HEK293 (cell line): ENCODE results near the gene CCBE1.

ENCODE experiments used
- ATF2 ChIP-seq: fragments of 450-650 bp; formaldehyde crosslinking; IDR thresholded peaks from 2 replicates; pipeline ENCODE4 v1.5.1; 2016; ENCODE audit warnings: missing biosample characterization, missing genetic modification characterization, low read depth
- ELK4 ChIP-seq: IDR thresholded peaks from 2 replicates; pipeline ENCODE4 v1.6.1; 2011; ENCODE audit warnings: mild to moderate bottlenecking, low read depth, low read length, borderline replicate concordance
- GLIS2 ChIP-seq: fragments of 450-650 bp; formaldehyde crosslinking; IDR thresholded peaks from 2 replicates; pipeline ENCODE4 v1.5.1; 2016; ENCODE audit warnings: missing biosample characterization, missing genetic modification characterization
- KLF1 ChIP-seq: fragments of 450-650 bp; formaldehyde crosslinking; IDR thresholded peaks from 2 replicates; pipeline ENCODE4 v1.5.1; 2016; ENCODE audit warnings: missing biosample characterization, missing genetic modification characterization
- KLF9 ChIP-seq: fragments of 450-650 bp; formaldehyde crosslinking; IDR thresholded peaks from 2 replicates; pipeline ENCODE4 v1.5.1; 2016; ENCODE audit warnings: missing biosample characterization, missing genetic modification characterization, low read depth
- OSR2 ChIP-seq: fragments of 450-650 bp; formaldehyde crosslinking; IDR thresholded peaks from 2 replicates; pipeline ENCODE4 v1.5.1; 2016; ENCODE audit warnings: missing biosample characterization, missing genetic modification characterization
- PATZ1 ChIP-seq: fragments of 450-650 bp; formaldehyde crosslinking; IDR thresholded peaks from 2 replicates; pipeline ENCODE4 v1.5.1; 2016; ENCODE audit warnings: missing biosample characterization, missing genetic modification characterization
- PRDM2 ChIP-seq: fragments of 450-650 bp; formaldehyde crosslinking; IDR thresholded peaks from 2 replicates; pipeline ENCODE4 v1.5.1; 2016; ENCODE audit warnings: missing biosample characterization, missing genetic modification characterization, borderline replicate concordance
- RBAK ChIP-seq: fragments of 450-650 bp; formaldehyde crosslinking; IDR thresholded peaks from 2 replicates; pipeline ENCODE4 v1.5.1; 2016; ENCODE audit warnings: missing biosample characterization, missing genetic modification characterization
- SETDB1 ChIP-seq: IDR thresholded peaks from one replicate; pipeline ENCODE4 v1.6.1; 2017; ENCODE audit warnings: mild to moderate bottlenecking, low read length, moderate library complexity, mixed read lengths; ENCODE audit not compliant: insufficient read length
- ZBTB21 ChIP-seq: fragments of 450-650 bp; formaldehyde crosslinking; IDR thresholded peaks from 2 replicates; pipeline ENCODE4 v1.5.1; 2017; ENCODE audit warnings: missing biosample characterization, missing genetic modification characterization
- ZNF10 ChIP-seq: fragments of 450-650 bp; formaldehyde crosslinking; IDR thresholded peaks from 2 replicates; pipeline ENCODE4 v1.5.1; 2017; ENCODE audit warnings: missing biosample characterization, missing genetic modification characterization
- ZNF140 ChIP-seq: fragments of 450-650 bp; formaldehyde crosslinking; IDR thresholded peaks from 2 replicates; pipeline ENCODE4 v1.5.1; 2016; ENCODE audit warnings: missing biosample characterization, missing genetic modification characterization
- ZNF155 ChIP-seq: fragments of 450-650 bp; formaldehyde crosslinking; IDR thresholded peaks from 2 replicates; pipeline ENCODE4 v1.5.1; 2016; ENCODE audit warnings: missing biosample characterization, missing genetic modification characterization
- ZNF202 ChIP-seq: fragments of 450-650 bp; formaldehyde crosslinking; IDR thresholded peaks from 2 replicates; pipeline ENCODE4 v1.5.1; 2016; ENCODE audit warnings: missing biosample characterization, missing genetic modification characterization, borderline replicate concordance
- ZNF211 ChIP-seq: fragments of 450-650 bp; formaldehyde crosslinking; IDR thresholded peaks from 2 replicates; pipeline ENCODE4 v1.5.1; 2016; ENCODE audit warnings: low read depth, missing biosample characterization, missing genetic modification characterization
- ZNF221 ChIP-seq: fragments of 450-650 bp; formaldehyde crosslinking; IDR thresholded peaks from 2 replicates; pipeline ENCODE4 v1.5.1; 2017; ENCODE audit warnings: missing biosample characterization, missing genetic modification characterization, borderline replicate concordance
- ZNF394 ChIP-seq: fragments of 450-650 bp; formaldehyde crosslinking; IDR thresholded peaks from 2 replicates; pipeline ENCODE4 v1.5.1; 2016; ENCODE audit warnings: missing biosample characterization, missing genetic modification characterization, mild to moderate bottlenecking, moderate library complexity, borderline replicate concordance
- ZNF426 ChIP-seq: fragments of 450-650 bp; formaldehyde crosslinking; IDR thresholded peaks from 2 replicates; pipeline ENCODE4 v1.5.1; 2017; ENCODE audit warnings: missing biosample characterization, missing genetic modification characterization, mild to moderate bottlenecking, inconsistent platforms, moderate library complexity
- ZNF488 ChIP-seq: fragments of 450-650 bp; formaldehyde crosslinking; IDR thresholded peaks from 2 replicates; pipeline ENCODE4 v1.5.1; 2016; ENCODE audit warnings: missing biosample characterization, missing genetic modification characterization
- ZNF529 ChIP-seq: fragments of 450-650 bp; formaldehyde crosslinking; IDR thresholded peaks from 2 replicates; pipeline ENCODE4 v1.5.1; 2017; ENCODE audit warnings: missing genetic modification characterization, missing biosample characterization; ENCODE audit not compliant: insufficient replicate concordance
- ZNF585B ChIP-seq: fragments of 450-650 bp; formaldehyde crosslinking; IDR thresholded peaks from 2 replicates; pipeline ENCODE4 v1.5.1; 2016; ENCODE audit warnings: missing biosample characterization, missing genetic modification characterization
- ZNF596 ChIP-seq: fragments of 450-650 bp; IDR thresholded peaks from 2 replicates; pipeline ENCODE4 v1.5.0; 2018; ENCODE audit warnings: missing biosample characterization, mild to moderate bottlenecking, missing genetic modification characterization, moderate library complexity
- ZNF621 ChIP-seq: fragments of 450-650 bp; formaldehyde crosslinking; IDR thresholded peaks from 2 replicates; pipeline ENCODE4 v1.5.1; 2017; ENCODE audit warnings: missing biosample characterization, missing genetic modification characterization
- ZNF660 ChIP-seq: fragments of 450-650 bp; IDR thresholded peaks from 2 replicates; pipeline ENCODE4 v1.5.1; 2018; ENCODE audit warnings: missing biosample characterization, mild to moderate bottlenecking, missing genetic modification characterization
- ZNF776 ChIP-seq: fragments of 450-650 bp; formaldehyde crosslinking; IDR thresholded peaks from 2 replicates; pipeline ENCODE4 v1.5.0; 2017; ENCODE audit warnings: missing biosample characterization, missing genetic modification characterization, borderline replicate concordance
- ZNF792 ChIP-seq: fragments of 450-650 bp; formaldehyde crosslinking; IDR thresholded peaks from 2 replicates; pipeline ENCODE4 v1.5.1; 2016; ENCODE audit warnings: missing biosample characterization, missing genetic modification characterization
- ZNF843 ChIP-seq: fragments of 450-650 bp; formaldehyde crosslinking; IDR thresholded peaks from 2 replicates; pipeline ENCODE4 v1.5.1; 2016; ENCODE audit warnings: missing biosample characterization, missing genetic modification characterization
- ZSCAN23 ChIP-seq: fragments of 450-650 bp; formaldehyde crosslinking; IDR thresholded peaks from 2 replicates; pipeline ENCODE4 v1.5.1; 2016; ENCODE audit warnings: missing biosample characterization, missing genetic modification characterization

CCBE1 gene

DNA sequence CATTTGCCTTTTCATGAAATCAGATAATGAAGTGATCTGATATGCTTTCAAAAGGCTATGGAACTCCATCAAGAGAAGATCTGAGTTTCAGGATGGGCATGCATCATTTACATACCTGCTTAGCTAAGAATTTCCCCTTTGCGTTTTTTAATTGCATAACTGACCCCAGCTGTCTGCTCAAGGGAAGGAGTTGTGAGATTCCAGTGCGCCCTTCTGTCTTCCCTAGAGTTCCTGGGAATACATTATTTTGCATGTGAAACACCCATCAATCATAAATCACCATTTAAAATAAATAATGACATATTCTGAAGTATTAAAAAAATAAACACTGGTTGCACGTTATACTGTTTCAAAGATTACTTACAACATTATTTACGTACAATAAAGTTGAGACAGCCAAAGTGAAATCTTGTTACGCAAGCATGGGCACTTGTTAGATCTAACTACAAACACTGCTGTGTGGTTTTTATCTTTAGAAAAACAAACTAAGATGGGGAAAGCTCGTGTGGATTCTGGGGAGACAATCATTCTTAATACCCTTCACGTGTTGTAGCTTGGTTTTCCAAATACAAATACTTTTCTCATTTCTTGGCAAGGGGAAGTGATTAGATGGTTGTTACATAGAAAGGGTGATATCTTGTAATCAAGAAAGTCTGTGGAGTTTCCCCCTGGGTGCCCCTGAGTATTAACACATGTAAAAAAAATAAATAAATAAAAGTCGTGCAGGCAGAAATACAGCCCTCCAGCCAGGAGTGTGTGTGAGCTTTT, 212.5 kb downstream of the CCBE1 start (continued):
- peak; percentile 83 for TF ChIP-seq ZNF488 (tag by site-specific recombination)
- TF ChIP-seq ZNF140 (tag by site-specific recombination) = no peak
- TF ChIP-seq ZBTB21 (tag by site-specific recombination) = no peak
- TF ChIP-seq ATF2 (tag by site-specific recombination) = peak; percentile 62; the same call in 1 of the 2 replicates
- TF ChIP-seq KLF9 (tag by site-specific recombination) = no peak
- TF ChIP-seq ZNF211 (tag by site-specific recombination) = no peak
- no peak for TF ChIP-seq PRDM2 (tag by site-specific recombination)
- no peak for TF ChIP-seq ZNF621 (tag by site-specific recombination)
- no peak for TF ChIP-seq ZNF426 (tag by site-specific recombination)
- TF ChIP-seq ZNF202 (tag by site-specific recombination) = no peak
- no peak for TF ChIP-seq RBAK (tag by site-specific recombination)
- TF ChIP-seq PATZ1 = peak; percentile 53; the same call in 1 of the 2 replicates
- TF ChIP-seq ZNF596 = no peak; the same call in 1 of the 2 replicates
- TF ChIP-seq ZNF221 (tag by site-specific recombination) = no peak
- no peak for TF ChIP-seq ZNF155
- no peak for TF ChIP-seq SETDB1
- no peak for TF ChIP-seq ZNF792 (tag by site-specific recombination)
- TF ChIP-seq ZNF843 = peak; percentile 99
- no peak for TF ChIP-seq GLIS2 (tag by site-specific recombination)
- TF ChIP-seq ZNF10 (tag by site-specific recombination) = peak; percentile 50; the same call in 1 of the 2 replicates
- TF ChIP-seq ZNF776 = peak; percentile 79; the same call in 1 of the 2 replicates
- TF ChIP-seq ZSCAN23 (tag by site-specific recombination) = peak; percentile 84
- TF ChIP-seq OSR2 (tag by site-specific recombination) = peak; percentile 90
- peak; percentile 26 for TF ChIP-seq ZNF529 (tag by site-specific recombination)
- peak; percentile 29; the same call in 1 of the 2 replicates for TF ChIP-seq KLF1
- TF ChIP-seq ELK4 = no peak
- no peak for TF ChIP-seq ZNF585B
- no peak for TF ChIP-seq ZNF660
- peak; percentile 33; the same call in 1 of the 2 replicates for TF ChIP-seq ZNF394
